GM18507 (cell line): ENCODE data around the gene NNT.
"Not testable (repeated sequence)": the region's sequence is repeated elsewhere in the genome, so short reads cannot be mapped to it uniquely, and the experiment has no call there.

Experiments used
- DNase-seq: peaks from one replicate; pipeline ENCODE4 v3.0.0; 2011; ENCODE audit warnings: low read depth; ENCODE audit not compliant: insufficient read length; ENCODE audit errors: extremely low spot score
- FAIRE-seq: peaks from 2 replicates; lab custom pipeline; 2011; peaks lifted over from hg19 to GRCh38; lab: Jason Lieb, UNC

The NNT gene

GRCh38 chr5:43581398-43581797, 21.6 kb upstream of the NNT start:
- DNase-seq (no peak), FAIRE-seq (no peak)

DNA sequence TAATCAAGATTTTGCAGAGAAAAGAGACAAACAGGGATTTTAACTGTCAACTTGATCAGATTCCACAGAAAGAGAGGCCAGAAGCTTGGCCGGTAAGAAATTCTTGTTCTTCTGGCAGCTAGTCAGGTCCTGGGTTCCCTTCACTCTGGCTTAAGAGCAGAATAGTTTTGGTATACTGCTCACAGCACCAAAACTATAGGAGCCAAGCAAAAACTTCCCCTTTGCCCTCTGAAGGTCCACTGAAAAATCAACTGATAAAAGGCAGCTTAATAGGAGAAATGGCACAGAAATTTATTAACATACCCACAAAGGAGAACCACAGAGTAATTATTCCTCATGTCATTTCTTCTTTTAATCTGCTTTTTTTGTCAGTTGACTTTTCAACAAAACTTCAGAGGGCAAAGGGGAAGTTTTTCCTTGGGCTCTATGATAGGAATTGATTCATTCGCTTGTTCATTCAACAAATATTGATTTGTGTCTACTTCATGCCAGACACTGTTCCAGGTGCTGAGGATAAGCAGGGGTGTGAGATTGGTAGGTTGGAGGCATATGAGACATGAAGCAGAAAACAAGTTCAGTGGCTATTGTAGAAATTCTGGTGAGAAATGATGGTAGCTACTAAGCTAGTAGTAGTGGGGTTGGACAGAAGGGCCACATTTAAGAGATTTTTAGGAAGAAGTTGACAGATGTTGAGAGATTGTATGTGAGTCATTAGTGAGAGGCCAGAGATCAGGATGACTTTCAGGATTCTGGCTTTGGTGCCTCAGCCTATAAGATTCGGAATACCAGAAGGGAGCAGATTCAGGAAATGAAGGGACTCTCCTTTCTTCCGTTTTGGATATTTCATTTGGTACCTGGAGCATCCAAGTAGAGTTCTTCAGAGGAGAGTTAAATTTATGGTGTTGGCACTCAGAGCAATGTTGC, 20.6 kb upstream of the NNT start:
- DNase-seq (no peak), FAIRE-seq (no peak)

GRCh38 chr5:43583724-43584123, 19.3 kb upstream of the NNT start:
- DNase-seq (no peak), FAIRE-seq (no peak)

GRCh38 chr5:43584166-43584699, 18.7 kb upstream of the NNT start:
- FAIRE-seq: no peak
- DNase-seq: no peak

GRCh38 chr5:43588842-43589241, 14.1 kb upstream of the NNT start:
- FAIRE-seq: no peak
- no peak for DNase-seq

- no peak for FAIRE-seq
- no peak for DNase-seq
Measured at GRCh38 chr5:43589310-43589709, 13.7 kb upstream of the NNT start.

GRCh38 chr5:43590700-43591099, 12.3 kb upstream of the NNT start:
- no peak for FAIRE-seq
- no peak for DNase-seq

- FAIRE-seq: no peak
- DNase-seq: no peak
Measured at GRCh38 chr5:43592363-43592762, 10.6 kb upstream of the NNT start.

DNA sequence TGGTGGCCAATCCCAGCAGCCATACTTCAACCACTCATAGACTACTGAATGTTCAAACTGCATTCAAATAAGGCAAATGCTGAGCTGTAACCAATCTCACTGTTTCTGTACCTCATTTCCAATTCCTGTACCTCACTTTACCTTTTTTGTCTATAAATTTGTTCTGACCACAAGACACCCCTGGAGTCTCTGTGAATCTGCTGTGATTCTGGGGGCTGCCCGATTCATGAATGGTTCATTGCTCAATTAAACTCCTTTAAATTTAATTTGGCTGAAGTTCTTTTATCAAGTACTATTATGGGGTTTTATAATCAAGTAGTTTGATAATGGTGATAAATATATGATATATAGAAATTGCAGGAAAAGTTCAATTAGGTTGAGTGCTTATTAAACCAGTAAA, 4.1 kb upstream of the NNT start:
- FAIRE-seq, DNase-seq: not testable (repeated sequence)

- DNase-seq: no peak
- peak; percentile 56 for FAIRE-seq
Measured at GRCh38 chr5:43601454-43602260, 1.3 kb upstream of the NNT start.

- FAIRE-seq (no peak), DNase-seq (peak; percentile 32)
Measured at GRCh38 chr5:43603344-43604217, 601 bp downstream of the NNT start.

GRCh38 chr5:43604699-43605098, 1.7 kb downstream of the NNT start:
- FAIRE-seq (no peak), DNase-seq (no peak)

GRCh38 chr5:43606351-43606750, 3.4 kb downstream of the NNT start:
- no peak for DNase-seq
- FAIRE-seq: no peak

DNA sequence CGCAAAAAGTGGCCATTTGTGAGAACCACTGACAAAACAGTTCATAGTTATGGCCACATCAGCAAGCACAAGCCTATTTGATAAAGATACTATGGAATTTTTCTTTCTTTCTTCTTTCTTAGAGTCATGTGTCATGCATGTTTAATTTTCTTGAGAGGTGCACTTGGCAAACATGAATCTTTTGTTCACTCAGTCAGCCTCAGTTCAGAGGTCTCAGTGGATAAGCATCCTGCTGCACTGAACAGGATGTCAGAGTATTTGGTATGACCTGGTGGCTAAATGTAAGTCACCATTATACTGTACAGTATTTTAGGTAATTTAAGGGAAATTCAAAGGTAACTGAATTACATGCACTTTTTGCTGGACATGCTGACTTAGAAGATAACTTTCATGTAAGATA, 5.4 kb downstream of the NNT start:
- no peak for FAIRE-seq
- DNase-seq: no peak

DNA sequence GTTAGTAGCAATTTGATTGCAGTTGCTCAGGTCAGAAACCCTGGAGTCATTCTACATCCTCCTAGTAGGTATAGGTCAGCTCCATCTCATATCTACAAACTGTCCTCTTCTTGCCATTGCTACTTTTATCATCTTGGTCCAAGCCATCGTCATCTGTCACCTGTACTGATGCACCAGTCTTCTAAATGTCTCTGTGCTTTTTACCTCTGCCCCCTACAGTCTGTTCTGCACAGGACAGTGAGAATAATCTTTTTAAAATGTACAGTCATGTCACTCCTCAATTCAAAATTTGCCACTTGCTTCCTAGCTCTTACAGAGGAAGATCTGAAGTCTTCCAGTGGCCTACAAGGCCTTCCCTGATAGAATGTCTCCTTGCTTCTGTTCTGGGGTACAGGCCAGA, 6.8 kb downstream of the NNT start:
- no peak for DNase-seq
- FAIRE-seq: peak; percentile 80

- no peak for DNase-seq
- no peak for FAIRE-seq
Measured at GRCh38 chr5:43613370-43613769, 10.4 kb downstream of the NNT start.

- DNase-seq (no peak), FAIRE-seq (no peak)
Measured at GRCh38 chr5:43615445-43616184, 12.6 kb downstream of the NNT start.

GRCh38 chr5:43616535-43616934, 13.6 kb downstream of the NNT start:
- DNase-seq (no peak), FAIRE-seq (no peak)

DNA sequence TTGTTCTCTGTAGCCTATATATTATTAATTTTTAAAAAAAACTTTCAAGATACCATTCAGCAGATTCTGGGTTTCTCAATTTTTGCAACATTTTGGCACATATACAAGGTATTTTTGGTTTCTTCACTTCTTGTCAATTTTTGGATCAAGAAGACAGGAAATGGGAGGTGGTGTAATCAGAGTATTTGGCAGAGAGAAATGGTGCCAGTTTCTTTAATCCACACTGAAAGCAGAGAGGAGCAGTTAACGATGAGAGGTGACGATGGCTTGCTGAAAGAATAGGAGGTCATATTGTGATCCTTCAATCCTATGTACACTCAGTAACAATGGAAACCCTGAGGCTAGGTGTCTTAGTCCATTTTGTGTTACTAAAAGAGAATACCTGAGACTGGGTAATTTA, 16.4 kb downstream of the NNT start:
- FAIRE-seq (no peak), DNase-seq (no peak)
